Neuronal stem cell (in vitro differentiated cells): Measurements from ENCODE around the gene ASCC3.

Experiments used
- DNase-seq: peaks from one replicate; pipeline ENCODE4 v3.0.0-alpha.2; 2013; ENCODE audit warnings: low spot score
- H2AFZ ChIP-seq: one replicate; pipeline ENCODE4 v1.6.1; 2013; ENCODE audit warnings: mild to moderate bottlenecking, low read length, inconsistent platforms
- H2AK5ac ChIP-seq: 2 replicates; pipeline ENCODE4 v1.6.1; 2013; ENCODE audit warnings: low read depth, mild to moderate bottlenecking, inconsistent platforms, low read length, moderate library complexity, mixed read lengths
- H2BK120ac ChIP-seq: 2 replicates; pipeline ENCODE4 v1.6.1; 2013; ENCODE audit warnings: low read depth, mild to moderate bottlenecking, inconsistent platforms, low read length, moderate library complexity, mixed read lengths
- H2BK12ac ChIP-seq: one replicate; pipeline ENCODE4 v1.6.1; 2013; ENCODE audit warnings: low read length, inconsistent platforms
- H2BK15ac ChIP-seq: 2 replicates; pipeline ENCODE4 v1.6.1; 2013; ENCODE audit warnings: mild to moderate bottlenecking, low read length, inconsistent platforms, mixed read lengths
- H2BK5ac ChIP-seq: one replicate; pipeline ENCODE4 v1.6.1; 2013; ENCODE audit warnings: inconsistent platforms, mild to moderate bottlenecking, low read length, moderate library complexity
- H3K14ac ChIP-seq: one replicate; pipeline ENCODE4 v1.6.1; 2013; ENCODE audit warnings: low read length, inconsistent platforms
- H3K18ac ChIP-seq: 2 replicates; pipeline ENCODE4 v1.6.1; 2013; ENCODE audit warnings: low read length, inconsistent platforms
- H3K23ac ChIP-seq: 2 replicates; pipeline ENCODE4 v1.6.1; 2013; ENCODE audit warnings: low read depth, mild to moderate bottlenecking, mixed read lengths, low read length, inconsistent platforms; ENCODE audit not compliant: poor library complexity
- H3K27ac ChIP-seq: replicated peaks from 3 replicates; pipeline ENCODE4 v1.5.1; 2013; ENCODE audit warnings: low read length, inconsistent platforms
- H3K27me3 ChIP-seq, 3 experiments: 2 replicates each; pipeline ENCODE4 v1.6.1; 2013; ENCODE audit warnings: low read length in 3 of 3, mild to moderate bottlenecking in 2 of 3, inconsistent platforms in 1 of 3, low read depth in 1 of 3, mixed read lengths in 1 of 3, moderate library complexity in 1 of 3; ENCODE audit not compliant: control insufficient read depth in 3 of 3, insufficient read depth in 3 of 3
- H3K36me3 ChIP-seq, 2 donors: replicated peaks in 1 of 2; 2 replicates each; pipeline ENCODE4 v1.6.1; 2013; ENCODE audit warnings: low read length in 2 of 2; ENCODE audit not compliant: control insufficient read depth in 2 of 2, insufficient read depth in 2 of 2
- H3K4ac ChIP-seq: 2 replicates; pipeline ENCODE4 v1.6.1; 2013; ENCODE audit warnings: inconsistent platforms, mild to moderate bottlenecking, low read length, moderate library complexity
- H3K4me1 ChIP-seq, 2 donors: 1 replicate in 1 of 2; 2 replicates in 1 of 2; pipeline ENCODE4 v1.6.1; 2013; ENCODE audit warnings: low read length in 2 of 2, low read depth in 1 of 2; ENCODE audit not compliant: control insufficient read depth in 2 of 2, insufficient read depth in 1 of 2
- H3K4me2 ChIP-seq: one replicate; pipeline ENCODE4 v1.6.1; 2013; ENCODE audit warnings: mild to moderate bottlenecking, low read length, inconsistent platforms; ENCODE audit not compliant: insufficient read depth, poor library complexity, severe bottlenecking
- H3K4me3 ChIP-seq, 2 donors: 2 replicates each; pipeline ENCODE4 v1.5.1; 2013; ENCODE audit warnings: low read length in 2 of 2, mild to moderate bottlenecking in 2 of 2, inconsistent platforms in 1 of 2, moderate library complexity in 1 of 2
- H3K79me1 ChIP-seq: one replicate; pipeline ENCODE4 v1.6.1; 2013; ENCODE audit warnings: low read depth, mild to moderate bottlenecking, inconsistent platforms, low read length, moderate library complexity
- H3K9ac ChIP-seq: one replicate; pipeline ENCODE4 v1.6.1; 2013; ENCODE audit warnings: mild to moderate bottlenecking, low read depth, low read length, inconsistent platforms; ENCODE audit not compliant: poor library complexity
- H3K9me3 ChIP-seq, 2 donors: replicated peaks in 1 of 2; 2 replicates each; pipeline versions ENCODE3 to v1.6.1; 2013; ENCODE audit warnings: low read length in 2 of 2, mild to moderate bottlenecking in 2 of 2, inconsistent platforms in 1 of 2, low read depth in 1 of 2, mixed read lengths in 1 of 2, moderate library complexity in 1 of 2; ENCODE audit not compliant: control insufficient read depth in 2 of 2, insufficient read depth in 1 of 2
- H4K8ac ChIP-seq: one replicate; pipeline ENCODE4 v1.6.1; 2013; ENCODE audit warnings: low read depth, mild to moderate bottlenecking, inconsistent platforms, low read length, moderate library complexity
- H4K91ac ChIP-seq: one replicate; pipeline ENCODE4 v1.6.1; 2013; ENCODE audit warnings: low read length, low read depth, mild to moderate bottlenecking, inconsistent platforms; ENCODE audit not compliant: poor library complexity
- WGBS, 2 donors: extraction: QIAGEN DNeasy Blood & Tissue Kit; methylation state at CpG; one replicate each; pipeline ENCODE4 v1.1.7; 2013; ENCODE audit warnings: missing lambda C conversion rate in 2 of 2, mixed read lengths in 1 of 2; ENCODE audit not compliant: insufficient read length in 2 of 2, insufficient replicate concordance in 1 of 2; ENCODE audit errors: extremely low coverage in 2 of 2; 5-methylcytosine and 5-hydroxymethylcytosine counted together

The ASCC3 gene

DNA sequence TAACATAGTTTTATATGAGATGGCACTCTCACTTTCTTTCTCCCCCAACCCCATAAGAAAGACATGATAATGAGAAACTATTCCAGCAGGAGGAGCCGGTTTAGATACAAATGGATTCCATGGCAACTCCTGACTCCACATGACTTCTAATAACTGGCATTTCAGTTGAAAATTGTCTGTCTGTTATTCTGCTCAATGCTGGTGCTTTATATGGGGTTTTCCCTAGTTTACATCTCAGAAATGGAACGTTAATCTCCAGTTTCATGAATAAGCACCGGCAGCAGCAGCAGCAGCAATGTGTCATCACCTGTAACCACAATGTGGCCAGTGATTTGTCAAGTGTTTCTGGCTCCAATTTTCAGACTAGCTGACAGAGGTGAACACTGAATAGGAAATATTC is 408.5 kb downstream of the ASCC3 start:
- Histone ChIP-seq H3K4me3 (no peak overlapping the region), H3K79me1 (no peaks in the 10 kb centered on the region), H3K14ac (no peak overlapping the region), H4K8ac (no peak overlapping the region), H3K27me3 (peaks cover 15 to 93% (median 30%) of the 10 kb centered on the region in 3 experiments), H3K4me1 (no peaks in the 10 kb centered on the region), H2BK12ac (no peak overlapping the region), H2BK5ac (no peak overlapping the region), H2AFZ (no peak overlapping the region), H3K4ac (no peak overlapping the region), H3K9me3 (no peaks in the 10 kb centered on the region), H4K91ac (no peak overlapping the region), H3K36me3 (no peaks in the 10 kb centered on the region), H2BK15ac (no peak overlapping the region), H2BK120ac (no peak overlapping the region), H3K18ac (no peak overlapping the region), H3K27ac (no peak overlapping the region), H3K9ac (no peak overlapping the region), H2AK5ac (no peak overlapping the region), H3K23ac (no peak overlapping the region), H3K4me2 (no peak overlapping the region)
- WGBS, 2 donors, result no CpG with 5 or more reads among the region's 3 CpGs
- no peak for DNase-seq

DNA sequence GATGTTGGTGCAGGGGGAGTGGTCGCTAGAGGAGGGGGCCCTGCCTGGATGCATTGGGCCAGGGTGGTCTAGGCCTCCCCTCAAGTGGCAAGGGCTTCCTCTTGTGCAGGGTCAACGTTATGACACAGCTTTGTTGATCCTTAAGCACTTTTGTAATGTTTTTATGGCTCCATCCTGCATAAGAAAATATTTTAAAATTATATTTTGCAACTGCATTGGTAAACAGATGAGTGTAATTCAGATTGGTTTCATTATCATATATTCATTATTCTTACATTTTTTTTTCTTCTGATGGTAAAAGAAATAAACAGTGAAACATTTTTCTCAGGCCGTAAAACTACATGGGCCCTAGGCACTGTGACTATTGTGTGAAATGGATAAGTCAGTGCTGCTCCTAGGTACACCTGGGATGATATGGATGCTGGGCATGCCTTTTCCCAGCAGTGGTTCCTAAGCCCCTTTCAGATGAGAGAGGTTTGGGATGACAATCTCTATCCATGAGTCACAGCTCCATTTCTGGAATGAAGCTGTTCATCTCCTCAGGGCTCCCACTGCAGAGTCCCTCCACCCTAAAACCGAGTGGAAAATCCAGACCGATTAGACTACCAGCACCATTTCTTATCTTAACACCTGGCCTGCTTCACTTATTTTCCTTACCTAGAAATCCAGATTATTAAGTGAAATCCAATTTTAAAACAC is 410.6 kb downstream of the ASCC3 start:
- Histone ChIP-seq H3K4me2 (no peak overlapping the region), H3K27ac (no peak overlapping the region), H3K23ac (no peak overlapping the region), H2BK15ac (no peak overlapping the region), H4K8ac (no peak overlapping the region), H2AK5ac (no peak overlapping the region), H3K4ac (no peak overlapping the region), H2AFZ (no peak overlapping the region), H3K9ac (no peak overlapping the region), H3K79me1 (no peaks in the 10 kb centered on the region), H3K9me3 (no peaks in the 10 kb centered on the region), H3K4me3 (no peak overlapping the region), H4K91ac (no peak overlapping the region), H2BK5ac (no peak overlapping the region), H3K27me3 (peaks cover 29 to 97% (median 51%) of the 10 kb centered on the region in 3 experiments), H3K4me1 (no peaks in the 10 kb centered on the region), H2BK12ac (no peak overlapping the region), H3K14ac (no peak overlapping the region), H3K36me3 (no peaks in the 10 kb centered on the region), H2BK120ac (no peak overlapping the region), H3K18ac (no peak overlapping the region)
- WGBS, 2 donors, result no CpG with 5 or more reads among the region's 5 CpGs
- DNase-seq, result no peak

- no peak overlapping the region for H3K4me3 ChIP-seq
- no CpG with 5 or more reads among the region's 44 CpGs for WGBS, 2 donors
Observed at GRCh38 chr6:100469101-100469859, 411.8 kb downstream of the ASCC3 start.

DNA sequence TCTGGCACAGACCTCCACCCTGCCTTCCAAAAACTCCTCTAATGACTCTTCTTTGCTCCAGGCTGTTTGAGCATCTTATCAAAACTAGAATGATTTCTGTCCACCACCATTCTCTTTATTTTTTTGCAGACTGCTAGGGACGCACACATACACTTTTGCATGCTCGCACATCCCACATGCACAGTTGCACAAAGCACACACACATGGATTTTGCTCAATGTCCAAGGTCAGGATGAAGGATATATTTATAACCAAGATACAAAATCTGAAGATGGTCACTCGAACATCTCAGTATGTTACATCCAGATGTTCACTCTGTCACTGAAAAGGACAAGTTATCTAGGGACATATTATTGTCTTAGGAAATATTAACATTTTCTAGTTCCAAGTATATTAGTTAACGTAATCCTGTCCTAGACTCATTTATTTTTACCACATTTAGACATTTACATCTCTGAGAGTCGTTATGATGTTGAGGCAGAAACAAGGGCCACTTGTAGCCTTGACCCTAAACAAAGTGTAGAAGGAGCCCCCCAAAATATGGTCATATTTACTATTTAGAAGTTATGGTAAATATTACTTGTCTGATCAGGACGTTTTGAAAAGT is 413.0 kb downstream of the ASCC3 start:
- Histone ChIP-seq H4K91ac (no peak overlapping the region), H3K27ac (no peak overlapping the region), H3K4me3 (no peak overlapping the region), H4K8ac (no peak overlapping the region), H3K4ac (no peak overlapping the region), H3K14ac (no peak overlapping the region), H3K9me3 (no peaks in the 10 kb centered on the region), H3K23ac (no peak overlapping the region), H3K4me2 (no peak overlapping the region), H3K4me1 (peaks cover 0 to 2% of the 10 kb centered on the region in 2 donors), H2BK12ac (no peak overlapping the region), H3K27me3 (peaks cover 41 to 100% (median 74%) of the 10 kb centered on the region in 3 experiments), H3K79me1 (no peaks in the 10 kb centered on the region), H3K18ac (no peak overlapping the region), H2AFZ (no peak overlapping the region), H2BK15ac (no peak overlapping the region), H2BK120ac (no peak overlapping the region), H3K9ac (no peak overlapping the region), H2BK5ac (no peak overlapping the region), H3K36me3 (no peaks in the 10 kb centered on the region), H2AK5ac (no peak overlapping the region)
- WGBS, 2 donors, result no CpG with 5 or more reads among the region's 6 CpGs
- DNase-seq, result no peak

More at GRCh38 chr6:100469101-100469859, 411.8 kb downstream of the ASCC3 start:
- Histone ChIP-seq H3K9me3 (no peaks in the 10 kb centered on the region), H2BK5ac (no peak overlapping the region), H3K27me3 (peaks cover 35 to 100% (median 62%) of the 10 kb centered on the region in 3 experiments), H3K79me1 (no peaks in the 10 kb centered on the region), H3K18ac (no peak overlapping the region), H2BK12ac (no peak overlapping the region), H2AK5ac (no peak overlapping the region), H3K9ac (no peak overlapping the region), H3K36me3 (no peaks in the 10 kb centered on the region), H4K91ac (no peak overlapping the region), H2AFZ (no peak overlapping the region), H3K27ac (no peak overlapping the region), H3K4ac (no peak overlapping the region), H3K4me2 (no peak overlapping the region), H4K8ac (no peak overlapping the region), H3K4me1 (peaks cover 0 to 2% of the 10 kb centered on the region in 2 donors), H2BK120ac (no peak overlapping the region), H2BK15ac (no peak overlapping the region), H3K23ac (no peak overlapping the region), H3K14ac (no peak overlapping the region)
- no peak for DNase-seq
